ENCODE measurements around the gene TRPC1. TPM values are rescaled to one million over a fixed set of nuclear protein-coding genes. Genes with fewer than 3 reads are reported as not detected.

The TRPC1 gene
- 0.23 TPM for polyA plus RNA-seq (2012; ENCODE audit: insufficient read length, low read depth)

DNA sequence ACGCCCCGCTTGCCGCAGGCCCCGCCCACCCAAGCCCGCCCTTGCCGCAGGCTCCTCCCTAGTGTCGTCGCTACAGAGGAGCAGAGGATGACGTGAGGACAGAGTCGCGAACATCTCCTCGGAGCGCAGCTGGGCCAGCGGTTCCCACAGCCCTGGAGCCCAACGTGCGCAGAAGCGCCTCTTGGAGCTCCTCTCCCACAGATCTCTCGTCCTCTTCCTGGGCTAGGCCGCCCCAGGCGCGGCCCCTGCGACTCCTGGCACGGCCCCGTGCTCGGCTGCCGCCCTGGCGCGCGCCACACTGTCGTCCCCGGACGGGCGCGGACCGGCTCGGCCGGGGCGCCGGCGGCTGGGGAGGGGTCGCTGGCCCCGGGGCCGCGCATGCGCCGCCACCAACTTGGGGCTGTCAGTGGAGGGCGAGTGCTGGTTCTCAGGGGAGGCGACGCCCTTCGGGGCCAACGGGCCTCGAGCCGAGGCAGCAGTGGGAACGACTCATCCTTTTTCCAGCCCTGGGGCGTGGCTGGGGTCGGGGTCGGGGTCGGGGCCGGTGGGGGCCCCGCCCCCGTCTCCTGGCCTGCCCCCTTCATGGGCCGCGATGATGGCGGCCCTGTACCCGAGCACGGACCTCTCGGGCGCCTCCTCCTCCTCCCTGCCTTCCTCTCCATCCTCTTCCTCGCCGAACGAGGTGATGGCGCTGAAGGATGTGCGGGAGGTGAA, at the start of gene TRPC1:
TRPC1 (plus strand) TSS at position 67 of the 714 bp plus-strand sequence; CDS start at position 593, 526 bp downstream.
- TF ChIP-seq FOXP2 (optimal IDR thresholded peaks at IDR 0.05; ENCODE audit: borderline replicate concordance, extremely low read depth, extremely low read length, insufficient read depth) (no peak), SIN3A (IDR thresholded peaks at IDR 0.05; ENCODE audit: borderline replicate concordance, insufficient read depth, low read length) (no peak), POLR2AphosphoS5 (IDR thresholded peaks at IDR 0.05; ENCODE audit: low read depth, low read length) (peak; percentile 77; the same call in 1 of the 2 replicates), TAF1 (IDR thresholded peaks at IDR 0.05; ENCODE audit: borderline replicate concordance, insufficient read depth, low read length) (0 out of 2 replicates have a peak, but pooled peaks have one; percentile 39)
- TF ChIP-seq, protein P1, sequence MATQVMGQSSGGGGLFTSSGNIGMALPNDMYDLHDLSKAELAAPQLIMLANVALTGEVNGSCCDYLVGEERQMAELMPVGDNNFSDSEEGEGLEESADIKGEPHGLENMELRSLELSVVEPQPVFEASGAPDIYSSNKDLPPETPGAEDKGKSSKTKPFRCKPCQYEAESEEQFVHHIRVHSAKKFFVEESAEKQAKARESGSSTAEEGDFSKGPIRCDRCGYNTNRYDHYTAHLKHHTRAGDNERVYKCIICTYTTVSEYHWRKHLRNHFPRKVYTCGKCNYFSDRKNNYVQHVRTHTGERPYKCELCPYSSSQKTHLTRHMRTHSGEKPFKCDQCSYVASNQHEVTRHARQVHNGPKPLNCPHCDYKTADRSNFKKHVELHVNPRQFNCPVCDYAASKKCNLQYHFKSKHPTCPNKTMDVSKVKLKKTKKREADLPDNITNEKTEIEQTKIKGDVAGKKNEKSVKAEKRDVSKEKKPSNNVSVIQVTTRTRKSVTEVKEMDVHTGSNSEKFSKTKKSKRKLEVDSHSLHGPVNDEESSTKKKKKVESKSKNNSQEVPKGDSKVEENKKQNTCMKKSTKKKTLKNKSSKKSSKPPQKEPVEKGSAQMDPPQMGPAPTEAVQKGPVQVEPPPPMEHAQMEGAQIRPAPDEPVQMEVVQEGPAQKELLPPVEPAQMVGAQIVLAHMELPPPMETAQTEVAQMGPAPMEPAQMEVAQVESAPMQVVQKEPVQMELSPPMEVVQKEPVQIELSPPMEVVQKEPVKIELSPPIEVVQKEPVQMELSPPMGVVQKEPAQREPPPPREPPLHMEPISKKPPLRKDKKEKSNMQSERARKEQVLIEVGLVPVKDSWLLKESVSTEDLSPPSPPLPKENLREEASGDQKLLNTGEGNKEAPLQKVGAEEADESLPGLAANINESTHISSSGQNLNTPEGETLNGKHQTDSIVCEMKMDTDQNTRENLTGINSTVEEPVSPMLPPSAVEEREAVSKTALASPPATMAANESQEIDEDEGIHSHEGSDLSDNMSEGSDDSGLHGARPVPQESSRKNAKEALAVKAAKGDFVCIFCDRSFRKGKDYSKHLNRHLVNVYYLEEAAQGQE (IDR thresholded peaks at IDR 0.05; ENCODE audit: insufficient read depth in 1 of 2, low read depth in 2 of 2, low read length in 2 of 2), result no peak

DNA sequence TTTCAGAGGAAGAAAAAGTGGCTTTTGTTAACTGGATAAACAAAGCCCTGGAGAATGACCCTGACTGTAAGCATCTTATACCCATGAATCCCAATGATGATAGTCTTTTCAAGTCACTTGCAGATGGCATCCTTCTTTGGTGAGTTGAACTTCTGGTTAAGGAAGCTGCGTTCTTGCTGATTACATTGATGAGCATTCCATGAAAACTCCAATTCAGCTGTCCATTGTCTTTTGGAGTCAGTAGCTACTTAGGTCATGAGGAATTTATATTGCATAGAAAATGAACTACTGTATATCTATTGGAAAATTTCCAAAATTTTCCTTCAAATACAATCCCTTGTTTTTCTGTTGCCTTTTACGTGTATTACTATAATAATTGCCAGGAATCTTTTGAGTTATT, 47.7 kb upstream of the TRPC1 start:
- TF ChIP-seq FOXP2 (optimal IDR thresholded peaks at IDR 0.05; ENCODE audit: borderline replicate concordance, extremely low read depth, extremely low read length, insufficient read depth) (no peak), TAF1 (IDR thresholded peaks at IDR 0.05; ENCODE audit: borderline replicate concordance, insufficient read depth, low read length) (no peak), POLR2AphosphoS5 (IDR thresholded peaks at IDR 0.05; ENCODE audit: low read depth, low read length) (no peak), SIN3A (IDR thresholded peaks at IDR 0.05; ENCODE audit: borderline replicate concordance, insufficient read depth, low read length) (no peak)
- TF ChIP-seq, protein P1 (IDR thresholded peaks at IDR 0.05; ENCODE audit: insufficient read depth in 1 of 2, low read depth in 2 of 2, low read length in 2 of 2), result no peak

DNA sequence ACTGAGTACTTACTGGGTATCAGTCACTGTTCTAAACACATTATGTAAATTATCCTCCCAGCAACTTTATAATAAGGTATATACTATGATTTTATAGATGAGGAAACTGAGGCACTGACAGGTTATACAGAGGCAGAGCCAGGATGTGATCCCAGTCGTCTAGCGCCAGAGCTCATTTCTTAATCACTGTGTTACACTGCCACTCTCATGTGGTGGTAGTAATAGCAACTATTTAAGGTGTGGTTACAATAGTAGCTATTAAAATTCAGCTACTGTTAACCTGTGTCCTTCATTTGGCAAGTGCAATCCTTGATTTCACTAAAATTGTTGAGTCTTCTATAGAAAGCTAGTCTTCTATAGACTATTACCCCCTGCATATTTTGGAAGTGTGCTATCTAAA, 43.1 kb upstream of the TRPC1 start:
- TF ChIP-seq TAF1 (IDR thresholded peaks at IDR 0.05; ENCODE audit: borderline replicate concordance, insufficient read depth, low read length), result no peak
- no peak for TF ChIP-seq FOXP2 (optimal IDR thresholded peaks at IDR 0.05; ENCODE audit: borderline replicate concordance, extremely low read depth, extremely low read length, insufficient read depth)
- no peak for TF ChIP-seq SIN3A (IDR thresholded peaks at IDR 0.05; ENCODE audit: borderline replicate concordance, insufficient read depth, low read length)
- TF ChIP-seq, protein P1 (IDR thresholded peaks at IDR 0.05; ENCODE audit: insufficient read depth in 1 of 2, low read depth in 2 of 2, low read length in 2 of 2), result no peak
- no peak for TF ChIP-seq POLR2AphosphoS5 (IDR thresholded peaks at IDR 0.05; ENCODE audit: low read depth, low read length)

DNA sequence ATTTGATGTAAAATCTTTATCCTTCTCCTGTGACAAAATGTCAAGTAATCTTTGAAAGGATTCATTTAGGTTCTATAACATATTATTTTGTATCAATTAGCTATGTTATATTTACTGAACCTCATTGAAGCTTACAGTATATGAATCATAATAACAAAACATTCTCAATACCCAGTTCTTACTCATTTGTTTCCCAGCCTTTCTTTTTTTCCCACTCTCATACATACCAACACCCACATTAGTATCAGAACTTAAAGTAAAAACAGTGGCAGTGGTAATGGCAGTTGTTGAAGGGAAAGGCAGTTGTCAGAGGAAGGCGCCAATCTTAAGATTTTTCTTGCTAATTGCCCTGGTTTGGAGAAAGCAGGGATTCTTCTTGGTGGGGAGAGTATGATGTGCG, 33.2 kb upstream of the TRPC1 start:
- TF ChIP-seq TAF1 (IDR thresholded peaks at IDR 0.05; ENCODE audit: borderline replicate concordance, insufficient read depth, low read length) (no peak), SIN3A (IDR thresholded peaks at IDR 0.05; ENCODE audit: borderline replicate concordance, insufficient read depth, low read length) (no peak), FOXP2 (optimal IDR thresholded peaks at IDR 0.05; ENCODE audit: borderline replicate concordance, extremely low read depth, extremely low read length, insufficient read depth) (no peak)
- TF ChIP-seq, protein P1 (IDR thresholded peaks at IDR 0.05; ENCODE audit: insufficient read depth in 1 of 2, low read depth in 2 of 2, low read length in 2 of 2), result no peak

All from PFSK-1 (cell line).